OCI-LY7 (cell line): ENCODE results near the gene GRB10. TPM values are rescaled to one million over a fixed set of nuclear protein-coding genes. Genes with fewer than 3 reads are reported as not detected.

Experiments
- BruUV-seq: library from RNA; stranded (reverse); fragments of 400-500 nt; replicated peaks from 2 replicates; lab custom pipeline; 2021; lab: Mats Ljungman, UMichigan
- CTCF ChIA-PET: fragments of 300-600 bp; sonication (Branson Sonifier 250); formaldehyde crosslinking; loops from one replicate; lab custom pipeline; 2022; ENCODE audit warnings: antibody characterized with exemption; ENCODE audit not compliant: unreplicated experiment; lab: Charles Lee
- POLR2A ChIA-PET: fragments of 300-600 bp; sonication (Branson Sonifier 250); formaldehyde crosslinking; loops from one replicate; lab custom pipeline; 2022; ENCODE audit warnings: antibody characterized with exemption; lab: Charles Lee
- DNase-seq: peaks from one replicate; pipeline ENCODE4 v3.0.0-alpha.2; 2015; ENCODE audit warnings: low spot score
- H2AFZ ChIP-seq: fragments of 200-600 bp; sonication (generic), shearing (Covaris generic); 2 replicates; pipeline ENCODE4 v1.6.1; 2014; ENCODE audit warnings: mild to moderate bottlenecking, antibody characterized with exemption, low read length, moderate library complexity
- H3K27ac ChIP-seq: fragments of 200-600 bp; sonication (generic); 2 replicates; pipeline ENCODE4 v1.5.1; 2014; ENCODE audit warnings: mixed run types, low read depth, mild to moderate bottlenecking, moderate library complexity, low read length, inconsistent platforms; ENCODE audit not compliant: poor library complexity, severe bottlenecking
- H3K36me3 ChIP-seq: fragments of 200-600 bp; sonication (generic); 2 replicates; pipeline ENCODE4 v1.6.1; 2014; ENCODE audit warnings: mild to moderate bottlenecking, antibody characterized with exemption, low read length, moderate library complexity, mixed read lengths; ENCODE audit not compliant: insufficient read depth
- H3K4me1 ChIP-seq: fragments of 200-600 bp; sonication (generic); 2 replicates; pipeline ENCODE4 v1.5.1; 2014; ENCODE audit warnings: mild to moderate bottlenecking, low read length; ENCODE audit not compliant: insufficient read depth, poor library complexity, severe bottlenecking
- H3K4me2 ChIP-seq: fragments of 200-600 bp; sonication (generic); 2 replicates; pipeline ENCODE4 v1.6.1; 2014; ENCODE audit warnings: mild to moderate bottlenecking, low read length
- H3K4me3 ChIP-seq: fragments of 200-600 bp; sonication (generic); 2 replicates; pipeline ENCODE4 v1.5.1; 2014; ENCODE audit warnings: mild to moderate bottlenecking, low read depth, low read length; ENCODE audit not compliant: poor library complexity, severe bottlenecking
- H3K79me2 ChIP-seq: fragments of 200-600 bp; sonication (generic); 2 replicates; pipeline ENCODE4 v1.6.1; 2016; ENCODE audit warnings: low read depth, mild to moderate bottlenecking, low read length, moderate library complexity, mixed read lengths; ENCODE audit not compliant: insufficient read depth
- H3K9me2 ChIP-seq: fragments of 200-600 bp; sonication (generic); 2 replicates; pipeline ENCODE4 v1.6.1; 2016; ENCODE audit warnings: mild to moderate bottlenecking, low read length, mixed read lengths; ENCODE audit not compliant: insufficient read depth
- H3K9me3 ChIP-seq: fragments of 200-600 bp; sonication (generic); 2 replicates; pipeline ENCODE4 v1.6.1; 2014; ENCODE audit warnings: mild to moderate bottlenecking, mixed run types, low read length, mixed read lengths
- H4K20me1 ChIP-seq: fragments of 200-600 bp; sonication (generic); 2 replicates; pipeline ENCODE4 v1.6.1; 2014; ENCODE audit warnings: mild to moderate bottlenecking, antibody characterized with exemption, low read length, moderate library complexity, mixed read lengths; ENCODE audit not compliant: insufficient read depth
- EZH2phosphoT487 ChIP-seq: fragments of 200-600 bp; sonication (generic); IDR thresholded peaks from 2 replicates; pipeline ENCODE4 v1.6.1; 2018; ENCODE audit warnings: low read depth, borderline replicate concordance, mild to moderate bottlenecking, mixed run types, antibody characterized with exemption, low read length, moderate library complexity, mixed read lengths
- intact Hi-C: fragments of 100-400 bp; cut with micrococcal nuclease; formaldehyde crosslinking; loops from one replicate; pipeline ENCODE4 v1.10.0; 2022; ENCODE audit not compliant: unreplicated experiment
- total RNA-seq, 2 experiments: library from RNA; depleted of rRNA in 1 of 2; stranded (reverse); fragments of >200 nt in 1 of 2; shearing (Covaris generic) in 1 of 2; gene quantifications; 2 replicates each; pipeline ENCODE4 v1.2.3, GENCODE V29; 2014 to 2022
- TF ChIP-seq, protein P1 (sequence below): fragments of 200-600 bp; sonication (generic); conservative IDR thresholded peaks from 2 replicates; pipeline ENCODE4 v1.5.1; 2014; ENCODE audit warnings: mild to moderate bottlenecking, antibody characterized with exemption, low read length, moderate library complexity, mixed read lengths

GRB10 gene
- total RNA-seq, 2 experiments from 2014 or later = not detected

GRCh38 chr7:50801907-50802306, 19.2 kb upstream of the GRB10 start:
- no peak overlapping the region for H3K4me3 ChIP-seq
- H4K20me1 ChIP-seq = no peaks in the 10 kb centered on the region
- no peak for DNase-seq
- ChIA-PET POLR2A (no interaction called here), CTCF (no interaction called here)
- no peak overlapping the region for H3K27ac ChIP-seq
- BruUV-seq = no TSS peak
- H3K4me2 ChIP-seq = no peak overlapping the region
- no peak for TF ChIP-seq EZH2phosphoT487
- TF ChIP-seq, protein P1, sequence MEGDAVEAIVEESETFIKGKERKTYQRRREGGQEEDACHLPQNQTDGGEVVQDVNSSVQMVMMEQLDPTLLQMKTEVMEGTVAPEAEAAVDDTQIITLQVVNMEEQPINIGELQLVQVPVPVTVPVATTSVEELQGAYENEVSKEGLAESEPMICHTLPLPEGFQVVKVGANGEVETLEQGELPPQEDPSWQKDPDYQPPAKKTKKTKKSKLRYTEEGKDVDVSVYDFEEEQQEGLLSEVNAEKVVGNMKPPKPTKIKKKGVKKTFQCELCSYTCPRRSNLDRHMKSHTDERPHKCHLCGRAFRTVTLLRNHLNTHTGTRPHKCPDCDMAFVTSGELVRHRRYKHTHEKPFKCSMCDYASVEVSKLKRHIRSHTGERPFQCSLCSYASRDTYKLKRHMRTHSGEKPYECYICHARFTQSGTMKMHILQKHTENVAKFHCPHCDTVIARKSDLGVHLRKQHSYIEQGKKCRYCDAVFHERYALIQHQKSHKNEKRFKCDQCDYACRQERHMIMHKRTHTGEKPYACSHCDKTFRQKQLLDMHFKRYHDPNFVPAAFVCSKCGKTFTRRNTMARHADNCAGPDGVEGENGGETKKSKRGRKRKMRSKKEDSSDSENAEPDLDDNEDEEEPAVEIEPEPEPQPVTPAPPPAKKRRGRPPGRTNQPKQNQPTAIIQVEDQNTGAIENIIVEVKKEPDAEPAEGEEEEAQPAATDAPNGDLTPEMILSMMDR = no peak
- no peaks in the 10 kb centered on the region for H3K9me2 ChIP-seq
- no peaks in the 10 kb centered on the region for H3K9me3 ChIP-seq
- intact Hi-C loops = no loop called here
- H3K4me1 ChIP-seq = no peaks in the 10 kb centered on the region
- H3K36me3 ChIP-seq = no peaks in the 10 kb centered on the region
- H3K79me2 ChIP-seq = no peaks in the 10 kb centered on the region
- H2AFZ ChIP-seq = no peak overlapping the region

DNA sequence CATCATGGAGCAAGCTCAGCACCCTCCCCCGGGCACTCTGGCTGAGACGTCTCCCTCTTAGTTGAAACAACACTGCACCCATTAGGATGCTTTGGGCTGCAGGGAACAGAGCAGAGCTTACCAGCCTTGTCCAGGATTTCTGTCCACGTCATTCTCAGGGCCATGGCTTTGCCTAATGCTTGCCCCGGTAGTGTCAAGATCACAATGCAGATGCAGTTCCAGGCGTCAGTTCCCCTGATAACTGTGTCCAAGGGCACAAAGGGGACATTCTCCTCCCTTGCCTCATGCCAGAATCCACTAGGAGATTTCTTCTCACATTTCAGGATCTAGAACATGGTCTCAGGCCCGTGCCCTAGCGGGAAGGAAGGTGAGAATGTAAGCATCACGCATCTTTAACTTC, 17.2 kb upstream of the GRB10 start:
- H4K20me1 ChIP-seq = no peaks in the 10 kb centered on the region
- no peak for DNase-seq
- H3K4me2 ChIP-seq = no peak overlapping the region
- ChIA-PET CTCF (no interaction called here), POLR2A (interaction anchor here (0.8 to 0.9 kb wide), 2 partner anchors 14 to 29 kb away, joined by 3 read pairs; no protein-coding TSS in a partner anchor)
- H2AFZ ChIP-seq = no peak overlapping the region
- intact Hi-C loops = no loop called here
- BruUV-seq = no TSS peak
- no peak overlapping the region for H3K27ac ChIP-seq
- TF ChIP-seq EZH2phosphoT487 = no peak
- TF ChIP-seq, protein P1 = no peak
- no peaks in the 10 kb centered on the region for H3K36me3 ChIP-seq
- no peaks in the 10 kb centered on the region for H3K9me2 ChIP-seq
- H3K4me3 ChIP-seq = no peak overlapping the region
- no peaks in the 10 kb centered on the region for H3K79me2 ChIP-seq
- no peaks in the 10 kb centered on the region for H3K4me1 ChIP-seq
- no peaks in the 10 kb centered on the region for H3K9me3 ChIP-seq

- Histone ChIP-seq H3K36me3 (no peaks in the 10 kb centered on the region), H3K27ac (no peak overlapping the region), H3K4me3 (no peak overlapping the region), H3K9me3 (no peaks in the 10 kb centered on the region), H3K9me2 (no peaks in the 10 kb centered on the region), H4K20me1 (no peaks in the 10 kb centered on the region), H2AFZ (no peak overlapping the region), H3K79me2 (no peaks in the 10 kb centered on the region), H3K4me1 (no peaks in the 10 kb centered on the region), H3K4me2 (no peak overlapping the region)
- intact Hi-C loops = no loop called here
- no TSS peak for BruUV-seq
- no peak for TF ChIP-seq EZH2phosphoT487
- TF ChIP-seq, protein P1 = no peak
- DNase-seq = no peak
- POLR2A ChIA-PET = no interaction called here
- CTCF ChIA-PET = no interaction called here
These were observed 15.4 kb upstream of the GRB10 start for GRCh38 chr7:50798126-50798525.
